ENCODE data around the gene ZFYVE26.

DNA sequence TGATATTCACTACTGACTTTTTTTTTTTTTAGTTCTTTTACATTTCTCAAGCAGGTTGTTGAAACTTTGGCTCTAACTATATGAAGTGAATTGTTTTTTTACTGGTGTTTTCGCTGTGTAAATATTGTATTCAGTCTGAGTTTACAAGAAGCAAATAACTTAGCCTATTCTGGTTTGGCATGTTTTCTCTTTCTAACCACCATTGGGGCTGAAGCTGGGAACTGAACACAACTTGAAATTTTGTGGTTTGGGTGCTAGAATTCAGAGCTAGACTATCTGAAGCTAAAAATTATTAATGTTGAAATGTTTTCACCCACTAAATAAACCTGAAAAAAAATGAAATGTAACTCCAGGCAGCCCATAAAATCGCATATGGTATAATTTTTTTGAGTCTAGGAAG, 40.4 kb upstream of the ZFYVE26 start:
- TF ChIP-seq EP300 (IDR thresholded peaks at IDR 0.05; ENCODE audit: borderline replicate concordance) (no peak), REST (IDR thresholded peaks at IDR 0.05; ENCODE audit: low read depth) (no peak), CEBPB (IDR thresholded peaks at IDR 0.05) (no peak), TEAD4 (IDR thresholded peaks at IDR 0.05) (no peak), EGR1 (IDR thresholded peaks at IDR 0.05) (no peak), ZBTB7A (IDR thresholded peaks at IDR 0.05; ENCODE audit: low read depth) (no peak), TCF12 (IDR thresholded peaks at IDR 0.05; ENCODE audit: low read depth) (no peak)

Data from Ishikawa (cell line).